ENCODE results near the gene HEBP1.

Gene HEBP1

DNA sequence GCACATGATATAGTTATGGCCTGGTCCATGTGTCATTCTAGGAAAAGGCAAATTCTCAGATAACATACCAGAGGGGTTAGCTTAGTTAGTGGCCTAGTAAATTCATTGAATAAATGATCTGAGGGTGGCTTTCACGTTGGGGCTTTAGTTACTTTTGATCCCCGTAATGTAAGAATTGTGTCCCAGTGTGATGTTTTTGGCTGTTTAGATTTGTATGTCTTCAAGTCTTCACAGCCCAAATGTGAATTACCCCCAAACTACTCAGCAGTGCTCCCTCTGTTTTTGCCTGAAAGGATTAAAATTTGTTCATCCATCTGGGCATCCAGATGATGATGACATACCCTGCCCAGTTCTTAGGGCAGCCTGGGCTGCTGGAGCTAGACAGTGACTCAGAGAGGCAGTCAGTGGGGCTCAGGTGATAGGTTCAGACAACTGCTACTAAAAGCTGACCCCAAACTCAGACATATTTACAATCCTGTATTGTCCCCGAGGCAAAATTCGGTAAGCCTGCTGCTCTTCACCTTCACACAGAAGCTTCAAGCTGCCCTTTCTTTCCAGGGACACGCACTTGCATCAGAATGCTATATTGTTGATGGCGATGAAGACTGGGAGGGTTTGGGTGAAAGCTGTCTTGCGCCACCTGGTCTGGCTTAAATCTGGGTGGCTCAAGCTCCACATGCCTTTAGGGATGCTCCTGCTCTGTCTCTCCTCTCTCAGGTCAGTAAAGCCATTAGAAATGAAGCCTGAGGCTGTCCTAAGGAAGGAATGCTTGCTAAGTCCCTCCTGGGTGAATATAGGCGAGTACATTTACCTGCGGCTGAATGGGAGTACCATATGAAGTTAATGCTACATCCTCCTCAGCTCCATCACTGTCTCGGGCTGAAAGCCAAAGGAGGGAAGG, 58.4 kb downstream of the HEBP1 start:
- FAIRE-seq: no peak
- TF ChIP-seq, protein P1, sequence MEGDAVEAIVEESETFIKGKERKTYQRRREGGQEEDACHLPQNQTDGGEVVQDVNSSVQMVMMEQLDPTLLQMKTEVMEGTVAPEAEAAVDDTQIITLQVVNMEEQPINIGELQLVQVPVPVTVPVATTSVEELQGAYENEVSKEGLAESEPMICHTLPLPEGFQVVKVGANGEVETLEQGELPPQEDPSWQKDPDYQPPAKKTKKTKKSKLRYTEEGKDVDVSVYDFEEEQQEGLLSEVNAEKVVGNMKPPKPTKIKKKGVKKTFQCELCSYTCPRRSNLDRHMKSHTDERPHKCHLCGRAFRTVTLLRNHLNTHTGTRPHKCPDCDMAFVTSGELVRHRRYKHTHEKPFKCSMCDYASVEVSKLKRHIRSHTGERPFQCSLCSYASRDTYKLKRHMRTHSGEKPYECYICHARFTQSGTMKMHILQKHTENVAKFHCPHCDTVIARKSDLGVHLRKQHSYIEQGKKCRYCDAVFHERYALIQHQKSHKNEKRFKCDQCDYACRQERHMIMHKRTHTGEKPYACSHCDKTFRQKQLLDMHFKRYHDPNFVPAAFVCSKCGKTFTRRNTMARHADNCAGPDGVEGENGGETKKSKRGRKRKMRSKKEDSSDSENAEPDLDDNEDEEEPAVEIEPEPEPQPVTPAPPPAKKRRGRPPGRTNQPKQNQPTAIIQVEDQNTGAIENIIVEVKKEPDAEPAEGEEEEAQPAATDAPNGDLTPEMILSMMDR (IDR thresholded peaks at IDR 0.05; ENCODE audit: insufficient read depth, missing control alignments): no peak
- DNase-seq (ENCODE audit: insufficient read length, low spot score): no peak

- FAIRE-seq (no peak), DNase-seq (ENCODE audit: insufficient read length, low spot score) (no peak)
- TF ChIP-seq, protein P1 (IDR thresholded peaks at IDR 0.05; ENCODE audit: insufficient read depth, missing control alignments): no peak
These were observed 60.2 kb downstream of the HEBP1 start for GRCh38 chr12:12939888-12940287.

- DNase-seq (ENCODE audit: insufficient read length, low spot score): no peak
- TF ChIP-seq, protein P1 (IDR thresholded peaks at IDR 0.05; ENCODE audit: insufficient read depth, missing control alignments): no peak
- FAIRE-seq: no peak
These were observed 61.5 kb downstream of the HEBP1 start for GRCh38 chr12:12938541-12938940.

DNA sequence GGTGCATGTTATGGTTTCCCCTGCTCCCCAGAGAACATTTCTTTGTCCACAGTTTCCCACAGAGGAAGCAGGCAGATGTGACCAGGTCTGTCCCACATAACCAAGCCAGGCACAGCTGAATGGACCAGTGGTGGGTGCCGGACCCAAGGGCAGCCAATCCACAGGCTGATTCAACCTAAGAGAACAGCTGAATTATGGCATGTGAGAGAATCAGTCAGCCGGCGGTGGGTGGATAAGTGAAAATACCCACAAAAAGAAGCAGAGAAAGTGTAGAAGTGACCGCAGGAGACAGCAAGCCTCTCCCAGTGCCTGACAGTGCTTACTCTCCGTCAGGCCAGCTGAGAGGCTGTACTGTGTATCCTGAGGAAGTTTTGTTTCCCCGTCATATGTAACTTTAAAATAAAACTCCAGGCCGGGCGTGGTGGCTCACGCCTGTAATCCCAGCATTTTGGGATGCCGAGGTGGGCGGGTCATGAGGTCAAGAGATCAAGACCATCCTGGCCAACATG, 63.0 kb downstream of the HEBP1 start:
- TF ChIP-seq, protein P1 (IDR thresholded peaks at IDR 0.05; ENCODE audit: insufficient read depth, missing control alignments): no peak
- no peak for DNase-seq (ENCODE audit: insufficient read length, low spot score)
- no peak for FAIRE-seq

DNA sequence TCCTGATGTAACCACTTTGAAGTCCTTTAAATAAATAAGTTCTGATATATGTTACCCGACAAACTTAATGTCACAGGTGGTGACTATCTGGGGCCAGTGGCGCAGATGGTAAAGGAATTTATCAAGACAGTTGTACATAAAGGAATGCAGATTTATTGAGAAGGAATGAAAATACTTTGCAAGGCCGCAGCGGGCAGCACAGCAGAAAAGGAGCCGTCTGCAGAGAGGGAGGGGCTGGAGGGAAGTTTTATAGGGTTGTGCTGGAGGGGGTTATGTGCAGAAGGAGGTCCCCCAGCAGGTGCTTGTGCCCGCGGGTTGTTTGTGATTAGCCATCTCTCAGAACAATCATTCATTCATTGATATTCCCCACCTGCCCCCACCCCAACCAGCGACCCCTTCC, 65.5 kb downstream of the HEBP1 start:
- TF ChIP-seq, protein P1 (IDR thresholded peaks at IDR 0.05; ENCODE audit: insufficient read depth, missing control alignments): no peak
- DNase-seq (ENCODE audit: insufficient read length, low spot score) (no peak), FAIRE-seq (no peak)

- DNase-seq (ENCODE audit: insufficient read length, low spot score) (no peak), FAIRE-seq (no peak)
- TF ChIP-seq, protein P1 (IDR thresholded peaks at IDR 0.05; ENCODE audit: insufficient read depth, missing control alignments): no peak
These were observed 66.3 kb downstream of the HEBP1 start for GRCh38 chr12:12933742-12934141.

- FAIRE-seq (no peak), DNase-seq (ENCODE audit: insufficient read length, low spot score) (no peak)
- TF ChIP-seq, protein P1 (IDR thresholded peaks at IDR 0.05; ENCODE audit: insufficient read depth, missing control alignments): no peak
These were observed 69.3 kb downstream of the HEBP1 start for GRCh38 chr12:12930633-12931219.

Data from D721Med (cell line).